Glutamatergic neuron (in vitro differentiated cells): Measurements from ENCODE around the gene GOLGA8N. TPM values are rescaled to one million over a fixed set of nuclear protein-coding genes. Genes with fewer than 3 reads are reported as not detected.

Experiments used
- DNase-seq: peaks from one replicate; pipeline ENCODE4 v3.0.0; 2022
- H3K27ac Mint-ChIP-seq: one replicate; pipeline ENCODE4 v1.8.0; 2020; ENCODE audit warnings: mild to moderate bottlenecking, mixed read lengths, inconsistent platforms; ENCODE audit not compliant: unreplicated experiment
- H3K27me3 Mint-ChIP-seq: one replicate; pipeline ENCODE4 v1.8.0; 2020; ENCODE audit warnings: mild to moderate bottlenecking, moderate library complexity, mixed read lengths, inconsistent platforms; ENCODE audit not compliant: unreplicated experiment
- H3K36me3 Mint-ChIP-seq: one replicate; pipeline ENCODE4 v1.8.0; 2020; ENCODE audit warnings: mild to moderate bottlenecking, mixed read lengths, inconsistent platforms; ENCODE audit not compliant: unreplicated experiment
- H3K4me1 Mint-ChIP-seq: one replicate; pipeline ENCODE4 v1.8.0; 2020; ENCODE audit warnings: mild to moderate bottlenecking, low read depth, mixed read lengths, inconsistent platforms; ENCODE audit not compliant: unreplicated experiment
- H3K4me3 Mint-ChIP-seq: one replicate; pipeline ENCODE4 v1.8.0; 2020; ENCODE audit warnings: mild to moderate bottlenecking, mixed read lengths, inconsistent platforms; ENCODE audit not compliant: unreplicated experiment
- H3K9me3 Mint-ChIP-seq: one replicate; pipeline ENCODE4 v1.8.0; 2020; ENCODE audit warnings: mild to moderate bottlenecking, moderate library complexity, mixed read lengths, inconsistent platforms; ENCODE audit not compliant: unreplicated experiment
- CTCF ChIP-seq: fragments of 200-600 bp; sonication (generic); IDR thresholded peaks from one replicate; pipeline ENCODE4 v1.5.0; 2021; ENCODE audit not compliant: partially characterized antibody, unreplicated experiment
- total RNA-seq: library from RNA; stranded (reverse); fragmentation: NEBNext Ultra II Directional; extraction: Animal tissue kit (Norgen Biotek cat#: 25700); gene quantifications from one replicate; pipeline ENCODE4 v1.2.1, GENCODE V29; 2021; ENCODE audit not compliant: unreplicated experiment

Gene GOLGA8N
- total RNA-seq, 1 donor from 2014 or later = not detected

GRCh38 chr15:32652178-32652577 lies 58.9 kb downstream of the GOLGA8N start:
- H3K4me1 Mint-ChIP-seq = no peaks in the 10 kb centered on the region
- no peak for DNase-seq
- H3K4me3 Mint-ChIP-seq = no peak overlapping the region
- no peak for TF ChIP-seq CTCF
- no peaks in the 10 kb centered on the region for H3K36me3 Mint-ChIP-seq
- H3K27me3 Mint-ChIP-seq = peaks cover 2% of the 10 kb centered on the region
- H3K9me3 Mint-ChIP-seq = no peaks in the 10 kb centered on the region
- H3K27ac Mint-ChIP-seq = no peak overlapping the region

- no peak for TF ChIP-seq CTCF
- Mint-ChIP-seq H3K4me3 (no peak overlapping the region), H3K27me3 (peaks cover 6% of the 10 kb centered on the region), H3K36me3 (no peaks in the 10 kb centered on the region), H3K27ac (no peak overlapping the region), H3K4me1 (no peaks in the 10 kb centered on the region), H3K9me3 (no peaks in the 10 kb centered on the region)
- no peak for DNase-seq
Measured at GRCh38 chr15:32656091-32656490, 62.8 kb downstream of the GOLGA8N start.

GRCh38 chr15:32656496-32656895 lies 63.2 kb downstream of the GOLGA8N start:
- no peak for DNase-seq
- H3K4me3 Mint-ChIP-seq = no peak overlapping the region
- H3K27ac Mint-ChIP-seq = no peak overlapping the region
- TF ChIP-seq CTCF = no peak
- H3K36me3 Mint-ChIP-seq = no peaks in the 10 kb centered on the region
- no peaks in the 10 kb centered on the region for H3K9me3 Mint-ChIP-seq
- H3K4me1 Mint-ChIP-seq = no peaks in the 10 kb centered on the region
- peaks cover 6% of the 10 kb centered on the region for H3K27me3 Mint-ChIP-seq

Other genes with a start within 250 kb of the GOLGA8N start
- not detected for gene GOLGA8K, start 190.2 kb upstream of the GOLGA8N start, total RNA-seq
- gene GOLGA8O, start 137.8 kb upstream of the GOLGA8N start, total RNA-seq = not detected
- gene ARHGAP11A, start 22.0 kb downstream of the GOLGA8N start, total RNA-seq = 8.9 TPM
- 46.0 TPM for gene SCG5, start 48.3 kb downstream of the GOLGA8N start, total RNA-seq
- gene GREM1, start 124.5 kb downstream of the GOLGA8N start, total RNA-seq = not detected